Right lobe of liver (tissue), 6 donors: Measurements from ENCODE around the gene ARHGEF2. TPM values are rescaled to one million over a fixed set of nuclear protein-coding genes. Genes with fewer than 3 reads are reported as not detected.

ENCODE experiments used
- ATAC-seq, 4 donors: fragments of 200-7000 bp; cut with Tn5 transposase; one replicate each; pipeline ENCODE4 v1.9.1; 2020; ENCODE audit warnings: mild to moderate bottlenecking in 4 of 4, moderate library complexity in 4 of 4
- DNase-seq, 3 donors: peaks; one replicate each; pipeline ENCODE4 v3.0.0-alpha.2; 2020
- H3K27ac ChIP-seq, 3 donors: fragments of 200-600 bp; one replicate each; pipeline ENCODE4 v1.8.0; 2022
- H3K27me3 ChIP-seq, 2 donors: fragments of 200-600 bp; one replicate each; pipeline ENCODE4 v1.8.0; 2022
- H3K36me3 ChIP-seq, 4 donors: fragments of 200-600 bp; sonication (generic) in 1 of 4; one replicate each; pipeline versions ENCODE4 v1.5.1 to v1.8.0; 2017 to 2022; ENCODE audit warnings: control low read depth in 1 of 4
- H3K4me1 ChIP-seq, 4 donors: fragments of 200-600 bp; sonication (generic) in 1 of 4; one replicate each; pipeline versions ENCODE4 v1.5.1 to v1.8.0; 2017 to 2022; ENCODE audit warnings: control low read depth in 1 of 4
- H3K4me3 ChIP-seq, 3 donors: fragments of 200-600 bp; one replicate each; pipeline ENCODE4 v1.8.0; 2022
- H3K9me3 ChIP-seq, 4 donors: fragments of 200-600 bp; sonication (generic) in 1 of 4; one replicate each; pipeline versions ENCODE4 v1.5.1 to v1.8.0; 2017 to 2022; ENCODE audit warnings: control low read depth in 1 of 4
- POLR2A ChIP-seq: fragments of 450-650 bp; IDR thresholded peaks from one replicate; pipeline ENCODE4 v1.6.1; 2017; ENCODE audit warnings: antibody characterized with exemption, mild to moderate bottlenecking
- WGBS: methylation state at CpG from one replicate; pipeline ENCODE4 v1.1.6; 2018; ENCODE audit warnings: low coverage, low lambda C conversion rate; ENCODE audit not compliant: insufficient coverage; ENCODE audit errors: missing lambda C conversion rate; 5-methylcytosine and 5-hydroxymethylcytosine counted together
- intact Hi-C, 2 donors: fragments of 100-400 bp; cut with DNase I; formaldehyde crosslinking; loops; one replicate each; pipeline versions ENCODE4 v1.11.2 to v1.14.1; 2022
- total RNA-seq, 6 experiments: library from RNA; depleted of rRNA in 2 of 6; stranded (reverse); fragments of >200 nt in 2 of 6; fragmentation: NEBNext Ultra II Directional in 3 of 6; extraction: Animal tissue kit (Norgen Biotek cat#: 25700) in 3 of 6; gene quantifications; one replicate each; pipeline versions ENCODE4 v1.1.0 to v1.2.4, GENCODE V29; 2016 to 2023
- TF ChIP-seq, protein P1 (sequence below), 4 donors: fragments of 200-600 bp in 3 of 4; fragments of 450-650 bp in 1 of 4; IDR thresholded peaks; one replicate each; pipeline versions ENCODE4 v1.5.1 to v1.8.0; 2016 to 2022; ENCODE audit warnings: antibody characterized with exemption in 4 of 4, mild to moderate bottlenecking in 2 of 4
- donor health status: DM: no; HTN: yes; CAD: no.
- donor health status: DM: no; HTN: no; CAD: no.
- donor health status: DM: no; HTN: no; CAD: no.
- donor health status: DM: no; HTN: yes; CAD: no.
- donor health status: DM: no; HTN: yes; CAD: no.

Gene ARHGEF2
- total RNA-seq, 6 experiments from 2014 or later, result 7.9 to 23.8 (median 13.1) TPM

DNA sequence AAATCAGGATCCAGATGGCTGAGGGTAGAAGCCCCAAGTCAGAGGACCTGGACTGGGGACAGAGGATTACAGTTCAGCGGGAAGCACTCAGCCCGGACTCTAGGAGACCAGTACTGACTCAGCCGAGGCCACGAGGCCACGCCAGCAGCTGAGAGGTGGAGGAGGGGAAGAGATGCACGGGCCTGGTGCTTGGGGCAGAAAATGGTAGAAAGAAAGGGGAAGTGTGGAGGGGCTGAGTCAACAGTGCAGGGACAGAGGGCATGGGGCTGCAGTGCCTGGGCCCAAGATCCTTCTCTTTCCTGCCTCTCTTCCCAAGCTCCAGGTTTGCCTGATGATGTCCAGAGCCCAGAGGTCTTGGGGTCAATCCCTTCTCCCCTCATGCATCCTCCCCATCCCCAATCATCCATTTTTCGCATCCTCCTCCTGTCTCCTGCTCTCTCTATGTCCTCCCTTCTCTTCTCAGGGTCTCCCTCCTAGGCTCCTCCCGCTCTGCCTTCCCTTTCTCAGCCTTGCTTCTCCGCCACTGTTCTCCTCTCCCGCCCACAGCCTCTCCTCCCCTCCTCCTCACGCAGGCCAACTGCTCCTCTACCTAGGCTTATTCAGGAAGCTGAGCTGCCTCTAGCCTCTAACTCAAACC, 7.7 kb downstream of the ARHGEF2 start:
- H3K4me1 ChIP-seq, result peaks cover 0 to 22% (median 5%) of the 10 kb centered on the region in 4 donors
- peak; percentile 49 to 67 (median 54) for ATAC-seq
- peaks cover 0 to 2% (median under 1%) of the 10 kb centered on the region in 4 donors for H3K36me3 ChIP-seq
- H3K27me3 ChIP-seq, result no peaks in the 10 kb centered on the region
- H3K4me3 ChIP-seq, result no peak overlapping the region
- 55% methylated on average over 7 of the region's 11 CpGs for WGBS
- no peaks in the 10 kb centered on the region for H3K9me3 ChIP-seq
- no peak for TF ChIP-seq POLR2A
- TF ChIP-seq, protein P1, sequence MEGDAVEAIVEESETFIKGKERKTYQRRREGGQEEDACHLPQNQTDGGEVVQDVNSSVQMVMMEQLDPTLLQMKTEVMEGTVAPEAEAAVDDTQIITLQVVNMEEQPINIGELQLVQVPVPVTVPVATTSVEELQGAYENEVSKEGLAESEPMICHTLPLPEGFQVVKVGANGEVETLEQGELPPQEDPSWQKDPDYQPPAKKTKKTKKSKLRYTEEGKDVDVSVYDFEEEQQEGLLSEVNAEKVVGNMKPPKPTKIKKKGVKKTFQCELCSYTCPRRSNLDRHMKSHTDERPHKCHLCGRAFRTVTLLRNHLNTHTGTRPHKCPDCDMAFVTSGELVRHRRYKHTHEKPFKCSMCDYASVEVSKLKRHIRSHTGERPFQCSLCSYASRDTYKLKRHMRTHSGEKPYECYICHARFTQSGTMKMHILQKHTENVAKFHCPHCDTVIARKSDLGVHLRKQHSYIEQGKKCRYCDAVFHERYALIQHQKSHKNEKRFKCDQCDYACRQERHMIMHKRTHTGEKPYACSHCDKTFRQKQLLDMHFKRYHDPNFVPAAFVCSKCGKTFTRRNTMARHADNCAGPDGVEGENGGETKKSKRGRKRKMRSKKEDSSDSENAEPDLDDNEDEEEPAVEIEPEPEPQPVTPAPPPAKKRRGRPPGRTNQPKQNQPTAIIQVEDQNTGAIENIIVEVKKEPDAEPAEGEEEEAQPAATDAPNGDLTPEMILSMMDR (IDR thresholded peaks at IDR 0.05), result no peak
- H3K27ac ChIP-seq, result no peak overlapping the region
- peak in 2 of 3 donors; percentile 66 to 77 for DNase-seq
- intact Hi-C loops, result no loop called here

DNA sequence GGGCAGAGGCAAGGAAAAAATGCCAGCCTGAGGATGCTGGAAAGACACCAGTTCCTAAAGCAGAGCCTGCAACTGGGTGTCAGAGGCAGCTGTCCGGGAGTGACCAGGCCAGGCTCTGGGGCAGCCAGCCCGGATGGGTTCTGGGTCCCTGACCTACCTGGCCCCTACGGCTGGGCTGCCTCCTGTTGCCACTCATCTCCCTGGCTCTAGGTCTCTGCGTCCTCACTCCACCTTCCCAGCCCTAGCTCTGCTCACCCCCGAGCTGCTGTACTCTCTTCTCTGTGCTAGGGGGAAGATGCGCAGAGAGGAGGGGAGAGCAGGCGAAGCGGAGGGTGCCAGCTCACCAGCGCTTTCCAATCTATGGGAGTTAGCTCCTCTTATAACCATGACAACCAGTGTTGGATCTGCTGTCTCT, 9.0 kb downstream of the ARHGEF2 start:
- DNase-seq (no peak), ATAC-seq (no peak)
- intact Hi-C loops, result no loop called here
- Histone ChIP-seq H3K27me3 (no peaks in the 10 kb centered on the region), H3K4me3 (no peak overlapping the region), H3K36me3 (peaks cover 0 to 13% (median 2%) of the 10 kb centered on the region in 4 donors), H3K27ac (no peak overlapping the region), H3K9me3 (no peaks in the 10 kb centered on the region), H3K4me1 (peaks cover 0 to 22% (median 5%) of the 10 kb centered on the region in 4 donors)
- 91% methylated on average over 3 of the region's 9 CpGs for WGBS
- no peak for TF ChIP-seq POLR2A
- TF ChIP-seq, protein P1 (IDR thresholded peaks at IDR 0.05), result no peak

DNA sequence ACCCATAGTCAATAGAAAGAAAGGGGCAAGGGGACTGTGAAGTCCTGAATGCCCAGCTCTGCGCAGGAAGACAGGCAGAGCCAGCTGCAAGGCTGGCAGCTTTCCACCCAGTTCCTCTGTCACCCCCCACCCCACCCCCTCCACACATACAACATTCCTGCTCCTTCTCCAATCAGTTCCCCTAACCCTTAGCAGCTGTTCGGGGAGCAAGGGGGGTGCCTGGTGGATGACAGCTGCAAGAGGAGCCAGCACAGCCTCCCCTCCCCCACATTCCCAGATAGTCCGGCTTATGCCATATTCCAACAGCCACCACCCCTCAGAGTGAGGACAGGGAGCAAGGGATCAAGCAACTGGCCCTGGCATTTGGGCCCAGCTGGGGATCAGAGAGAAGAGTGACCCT, 9.7 kb downstream of the ARHGEF2 start:
- H3K36me3 ChIP-seq, result peaks cover 0 to 15% (median 2%) of the 10 kb centered on the region in 4 donors
- WGBS, result 72% methylated on average over 2 of the region's 3 CpGs

DNA sequence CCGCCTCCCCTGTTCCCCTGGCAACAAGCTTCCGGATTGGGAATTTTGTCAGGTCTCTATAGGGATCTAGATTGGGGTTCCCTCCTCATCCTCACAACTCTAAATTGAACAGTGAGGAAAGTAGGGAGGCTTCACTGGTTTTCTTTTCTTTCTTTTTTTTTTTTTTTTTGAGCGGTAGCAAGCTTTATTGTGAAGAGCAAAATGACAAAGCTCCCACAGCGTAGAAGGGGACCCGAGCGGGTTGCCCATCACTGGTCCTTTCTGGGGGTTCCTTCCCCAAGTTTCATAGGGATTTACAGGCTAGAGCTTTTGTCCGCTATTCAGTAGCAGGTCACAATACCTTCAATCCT, 10.3 kb downstream of the ARHGEF2 start:
- peak overlapping the region in 2 of 3 donors; percentile 51 to 73 for H3K27ac ChIP-seq
- no peak overlapping the region for H3K4me3 ChIP-seq
- intact Hi-C loops, result no loop called here
- peaks cover 0 to 22% (median 5%) of the 10 kb centered on the region in 4 donors for H3K4me1 ChIP-seq
- no peaks in the 10 kb centered on the region for H3K27me3 ChIP-seq
- ATAC-seq (no peak), DNase-seq (no peak)
- TF ChIP-seq POLR2A, result no peak
- TF ChIP-seq, protein P1 (IDR thresholded peaks at IDR 0.05), result no peak
- H3K9me3 ChIP-seq, result no peaks in the 10 kb centered on the region
- H3K36me3 ChIP-seq, result peaks cover 0 to 15% (median 2%) of the 10 kb centered on the region in 4 donors
- WGBS, result 92% methylated on average over 7 of the region's 7 CpGs

More for the DNA sequence above, 9.7 kb downstream of the ARHGEF2 start:
- Histone ChIP-seq H3K27me3 (no peaks in the 10 kb centered on the region), H3K4me1 (peaks cover 0 to 22% (median 5%) of the 10 kb centered on the region in 4 donors), H3K4me3 (no peak overlapping the region), H3K9me3 (no peaks in the 10 kb centered on the region), H3K27ac (peak overlapping the region in 1 of 3 donors; percentile 51)
- ATAC-seq (no peak), DNase-seq (no peak)
- intact Hi-C loops, result no loop called here
- TF ChIP-seq, protein P1 (IDR thresholded peaks at IDR 0.05), result no peak
- TF ChIP-seq POLR2A, result no peak
